Measurements from ENCODE around the gene CNNM3.

Gene CNNM3

GRCh38 chr2:96868555-96869280, 52.6 kb downstream of the CNNM3 start (continued):
- TF ChIP-seq KLF8 (tag by site-specific recombination; IDR thresholded peaks at IDR 0.05): peak; percentile 49; the same call in 1 of the 2 replicates
- TF ChIP-seq ZNF529 (tag by site-specific recombination; IDR thresholded peaks at IDR 0.05; ENCODE audit: insufficient replicate concordance): no peak
- peak; percentile 80 for TF ChIP-seq SP2 (tag by site-specific recombination; IDR thresholded peaks at IDR 0.05)
- no peak for TF ChIP-seq ZNF140 (tag by site-specific recombination; IDR thresholded peaks at IDR 0.05)
- no peak for TF ChIP-seq ZNF776 (tag by site-specific recombination; IDR thresholded peaks at IDR 0.05; ENCODE audit: borderline replicate concordance)
- TF ChIP-seq ZSCAN23 (tag by site-specific recombination; IDR thresholded peaks at IDR 0.05): no peak
- no peak for TF ChIP-seq ZBTB49 (tag by site-specific recombination; IDR thresholded peaks at IDR 0.05; ENCODE audit: low read depth)
- TF ChIP-seq ZNF223 (tag by site-specific recombination; IDR thresholded peaks at IDR 0.05): no peak
- TF ChIP-seq ZNF843 (tag by site-specific recombination; IDR thresholded peaks at IDR 0.05): no peak
- TF ChIP-seq ZNF433 (tag by site-specific recombination; IDR thresholded peaks at IDR 0.05; ENCODE audit: low read depth): no peak
- TF ChIP-seq MEIS1 (CRISPR knock-in tag; IDR thresholded peaks at IDR 0.05; ENCODE audit: borderline replicate concordance): no peak
- 0 out of 2 replicates have a peak, but pooled peaks have one; percentile 51 for TF ChIP-seq ZEB2 (tag by site-specific recombination; IDR thresholded peaks at IDR 0.05)
- no peak for TF ChIP-seq REST (tag by site-specific recombination; IDR thresholded peaks at IDR 0.05)
- TF ChIP-seq PRDM10 (tag by site-specific recombination; IDR thresholded peaks at IDR 0.05): no peak
- no peak for TF ChIP-seq YY2 (tag by site-specific recombination; IDR thresholded peaks at IDR 0.05)
- TF ChIP-seq ZBTB21 (tag by site-specific recombination; IDR thresholded peaks at IDR 0.05): no peak
- no peak for TF ChIP-seq ZNF26 (tag by site-specific recombination; IDR thresholded peaks at IDR 0.05)
- no peak for TF ChIP-seq ZBTB10 (tag by site-specific recombination; IDR thresholded peaks at IDR 0.05)
- TF ChIP-seq ATF2 (tag by site-specific recombination; IDR thresholded peaks at IDR 0.05; ENCODE audit: low read depth): no peak
- no peak for TF ChIP-seq ZNF571 (tag by site-specific recombination; IDR thresholded peaks at IDR 0.05)
- TF ChIP-seq ZNF596 (tag by site-specific recombination; IDR thresholded peaks at IDR 0.05): no peak
- no peak for TF ChIP-seq ZNF394 (tag by site-specific recombination; IDR thresholded peaks at IDR 0.05; ENCODE audit: borderline replicate concordance)
- no peak for TF ChIP-seq ZNF514 (tag by site-specific recombination; IDR thresholded peaks at IDR 0.05)
- TF ChIP-seq ZNF548 (tag by site-specific recombination; IDR thresholded peaks at IDR 0.05): no peak
